CD8-positive, alpha-beta memory T cell (primary cell): ENCODE data around the gene PIWIL4. TPM values are rescaled to one million over a fixed set of nuclear protein-coding genes. Genes with fewer than 3 reads are reported as not detected.

Experiments used
- CTCF ChIA-PET: fragments of 350-600 bp; sonication (Branson Sonifier 250); formaldehyde crosslinking; loops from one replicate; lab custom pipeline; 2021; ENCODE audit warnings: antibody characterized with exemption; lab: Charles Lee
- POLR2A ChIA-PET: fragments of 350-600 bp; sonication (Branson Sonifier 250); formaldehyde crosslinking; loops from one replicate; lab custom pipeline; 2021; ENCODE audit warnings: antibody characterized with exemption; lab: Charles Lee
- DNase-seq, 5 donors: peaks; one replicate each; pipeline versions ENCODE4 v3.0.0 to v3.0.0-alpha.2; 2020 to 2022; ENCODE audit warnings: mixed read lengths in 1 of 5
- H3K27ac ChIP-seq: one replicate; pipeline ENCODE4 v1.7.0; 2013; ENCODE audit warnings: low read depth, mild to moderate bottlenecking, low read length, moderate library complexity
- H3K27me3 ChIP-seq: 2 replicates; pipeline ENCODE4 v1.7.0; 2013; ENCODE audit warnings: low read length, mild to moderate bottlenecking; ENCODE audit not compliant: insufficient read depth, poor library complexity, severe bottlenecking
- H3K36me3 ChIP-seq: 2 replicates; pipeline ENCODE4 v1.7.0; 2013; ENCODE audit warnings: mild to moderate bottlenecking, low read length, moderate library complexity; ENCODE audit not compliant: insufficient read depth
- H3K4me1 ChIP-seq: 2 replicates; pipeline ENCODE4 v1.7.0; 2013; ENCODE audit warnings: mild to moderate bottlenecking, low read length, moderate library complexity; ENCODE audit not compliant: insufficient read depth
- H3K4me3 ChIP-seq: 2 replicates; pipeline ENCODE4 v1.7.0; 2013; ENCODE audit warnings: mild to moderate bottlenecking, low read length
- H3K9me3 ChIP-seq: 2 replicates; pipeline ENCODE4 v1.7.0; 2013; ENCODE audit warnings: mild to moderate bottlenecking, low read length
- H3K27ac Mint-ChIP-seq, 8 donors: one replicate each; pipeline ENCODE4 v1.8.0; 2020 to 2021; ENCODE audit warnings: mixed read lengths in 8 of 8, mild to moderate bottlenecking in 6 of 8, inconsistent platforms in 3 of 8, moderate library complexity in 3 of 8
- H3K27me3 Mint-ChIP-seq, 2 donors: one replicate each; pipeline ENCODE4 v1.8.0; 2020 to 2021; ENCODE audit warnings: mixed read lengths in 2 of 2, mild to moderate bottlenecking in 1 of 2, moderate library complexity in 1 of 2
- H3K36me3 Mint-ChIP-seq, 3 donors: one replicate each; pipeline ENCODE4 v1.8.0; 2020 to 2021; ENCODE audit warnings: mixed read lengths in 3 of 3, inconsistent platforms in 1 of 3, mild to moderate bottlenecking in 1 of 3
- H3K4me1 Mint-ChIP-seq, 3 donors: one replicate each; pipeline ENCODE4 v1.8.0; 2020 to 2021; ENCODE audit warnings: mixed read lengths in 3 of 3, inconsistent platforms in 1 of 3, mild to moderate bottlenecking in 1 of 3
- H3K4me3 Mint-ChIP-seq, 7 donors: one replicate each; pipeline ENCODE4 v1.8.0; 2020 to 2021; ENCODE audit warnings: mixed read lengths in 7 of 7, mild to moderate bottlenecking in 6 of 7, moderate library complexity in 4 of 7, inconsistent platforms in 2 of 7
- H3K9me3 Mint-ChIP-seq, 5 donors: one replicate each; pipeline ENCODE4 v1.8.0; 2020 to 2022; ENCODE audit warnings: mixed read lengths in 5 of 5, mild to moderate bottlenecking in 3 of 5, moderate library complexity in 2 of 5, inconsistent platforms in 1 of 5
- polyA plus RNA-seq: library from polyadenylated mRNA; unstranded; fragments of 300-500 nt; fragmentation: Illumina TruSeq; gene quantifications from one replicate; pipeline ENCODE4 v1.2.3, GENCODE V29; 2021
- total RNA-seq, 2 experiments: library from RNA; stranded (reverse); gene quantifications; one replicate each; pipeline ENCODE4 v1.2.3, GENCODE V29; 2021

The PIWIL4 gene
- total and polyA plus RNA-seq, 3 experiments from 2014 or later: 0.36 to 0.61 (median 0.58) TPM

DNA sequence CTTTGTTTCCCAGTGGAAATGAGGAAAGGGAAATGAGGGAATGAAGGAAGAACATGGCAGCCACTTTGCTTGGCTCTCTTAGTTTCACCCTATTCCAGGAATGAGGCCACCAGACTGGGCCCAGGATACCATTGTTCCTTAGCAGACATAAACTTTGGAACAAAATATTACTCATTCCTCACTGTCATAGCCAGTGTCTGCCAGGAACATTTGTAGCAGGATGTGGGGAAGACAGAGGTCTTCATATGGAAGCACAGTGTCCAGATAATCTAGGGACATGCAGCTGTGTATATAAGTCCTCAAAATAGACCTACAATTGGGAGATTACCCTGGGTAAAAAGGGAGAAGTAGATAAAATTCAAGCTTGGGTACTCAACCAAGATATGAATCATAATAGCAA, 38.6 kb upstream of the PIWIL4 start:
- H3K27ac Mint-ChIP-seq: no peak overlapping the region
- no peaks in the 10 kb centered on the region for H3K4me1 ChIP-seq
- no peaks in the 10 kb centered on the region for H3K9me3 ChIP-seq
- no peaks in the 10 kb centered on the region for H3K36me3 ChIP-seq
- H3K27me3 Mint-ChIP-seq: peaks cover 8 to 67% of the 10 kb centered on the region in 2 donors
- H3K4me3 Mint-ChIP-seq: no peak overlapping the region
- H3K4me1 Mint-ChIP-seq: no peaks in the 10 kb centered on the region
- no peak overlapping the region for H3K4me3 ChIP-seq
- no peaks in the 10 kb centered on the region for H3K27me3 ChIP-seq
- no peaks in the 10 kb centered on the region for H3K9me3 Mint-ChIP-seq
- ChIA-PET CTCF (interaction anchor here (1.8 kb wide), 1 partner anchor 27 kb away, joined by 4 read pairs; no protein-coding TSS in a partner anchor), POLR2A (no interaction called here)
- DNase-seq: no peak
- no peak overlapping the region for H3K27ac ChIP-seq
- no peaks in the 10 kb centered on the region for H3K36me3 Mint-ChIP-seq

DNA sequence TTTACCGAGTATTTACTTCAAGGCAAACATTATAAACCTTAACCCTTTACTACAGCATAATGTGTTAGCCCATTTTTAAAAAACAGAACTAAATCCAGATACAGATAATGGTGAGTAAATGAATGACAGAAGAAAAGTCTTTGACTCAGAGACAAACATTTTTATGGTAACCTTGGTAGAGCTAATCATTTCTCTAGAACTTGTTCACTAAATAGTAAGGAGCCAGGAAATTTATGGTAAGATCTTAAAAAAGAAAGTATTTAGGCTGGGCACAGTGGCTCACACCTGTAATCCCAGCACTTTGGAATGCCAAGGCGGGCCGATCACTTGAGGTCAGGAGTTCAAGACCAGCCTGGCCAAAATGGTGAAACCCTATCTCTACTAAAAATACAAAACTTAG, 35.0 kb upstream of the PIWIL4 start:
- DNase-seq: no peak
- H3K27me3 Mint-ChIP-seq: peaks cover 7 to 73% of the 10 kb centered on the region in 2 donors
- H3K27ac Mint-ChIP-seq: no peak overlapping the region
- Histone ChIP-seq H3K9me3 (no peaks in the 10 kb centered on the region), H3K4me3 (no peak overlapping the region), H3K36me3 (no peaks in the 10 kb centered on the region), H3K27me3 (no peaks in the 10 kb centered on the region), H3K4me1 (no peaks in the 10 kb centered on the region), H3K27ac (no peak overlapping the region)
- no peaks in the 10 kb centered on the region for H3K9me3 Mint-ChIP-seq
- H3K4me3 Mint-ChIP-seq: no peak overlapping the region
- CTCF ChIA-PET: no interaction called here
- POLR2A ChIA-PET: no interaction called here
- H3K4me1 Mint-ChIP-seq: no peaks in the 10 kb centered on the region
- no peaks in the 10 kb centered on the region for H3K36me3 Mint-ChIP-seq

DNA sequence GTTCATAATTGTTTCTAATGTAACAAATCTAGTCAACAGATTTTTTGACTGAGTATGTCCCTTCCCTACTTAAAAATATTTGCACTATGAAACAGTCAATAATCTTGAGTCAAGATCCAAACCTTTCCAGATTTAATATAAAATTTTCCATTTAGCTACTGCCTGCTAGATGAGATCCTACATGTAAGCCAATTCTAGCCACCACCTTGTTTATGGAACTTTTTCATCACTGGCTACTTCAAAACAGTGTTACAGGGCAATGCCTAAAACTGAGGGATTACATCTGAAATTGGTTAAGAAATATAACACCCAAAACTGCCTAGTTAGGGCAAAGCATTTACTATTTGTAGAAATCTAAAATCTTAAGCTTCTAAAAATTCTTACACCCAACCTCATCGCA, 34.0 kb upstream of the PIWIL4 start:
- Mint-ChIP-seq H3K36me3 (no peaks in the 10 kb centered on the region), H3K4me1 (no peaks in the 10 kb centered on the region), H3K27me3 (peaks cover 7 to 70% of the 10 kb centered on the region in 2 donors), H3K27ac (no peak overlapping the region), H3K9me3 (no peaks in the 10 kb centered on the region), H3K4me3 (no peak overlapping the region)
- H3K4me1 ChIP-seq: no peaks in the 10 kb centered on the region
- ChIA-PET POLR2A (interaction anchor here (0.7 kb wide), 1 partner anchor 9 kb away, joined by 3 read pairs; no protein-coding TSS in a partner anchor), CTCF (no interaction called here)
- H3K36me3 ChIP-seq: no peaks in the 10 kb centered on the region
- H3K4me3 ChIP-seq: no peak overlapping the region
- no peak for DNase-seq
- H3K27ac ChIP-seq: no peak overlapping the region
- H3K27me3 ChIP-seq: no peaks in the 10 kb centered on the region
- H3K9me3 ChIP-seq: no peaks in the 10 kb centered on the region

DNA sequence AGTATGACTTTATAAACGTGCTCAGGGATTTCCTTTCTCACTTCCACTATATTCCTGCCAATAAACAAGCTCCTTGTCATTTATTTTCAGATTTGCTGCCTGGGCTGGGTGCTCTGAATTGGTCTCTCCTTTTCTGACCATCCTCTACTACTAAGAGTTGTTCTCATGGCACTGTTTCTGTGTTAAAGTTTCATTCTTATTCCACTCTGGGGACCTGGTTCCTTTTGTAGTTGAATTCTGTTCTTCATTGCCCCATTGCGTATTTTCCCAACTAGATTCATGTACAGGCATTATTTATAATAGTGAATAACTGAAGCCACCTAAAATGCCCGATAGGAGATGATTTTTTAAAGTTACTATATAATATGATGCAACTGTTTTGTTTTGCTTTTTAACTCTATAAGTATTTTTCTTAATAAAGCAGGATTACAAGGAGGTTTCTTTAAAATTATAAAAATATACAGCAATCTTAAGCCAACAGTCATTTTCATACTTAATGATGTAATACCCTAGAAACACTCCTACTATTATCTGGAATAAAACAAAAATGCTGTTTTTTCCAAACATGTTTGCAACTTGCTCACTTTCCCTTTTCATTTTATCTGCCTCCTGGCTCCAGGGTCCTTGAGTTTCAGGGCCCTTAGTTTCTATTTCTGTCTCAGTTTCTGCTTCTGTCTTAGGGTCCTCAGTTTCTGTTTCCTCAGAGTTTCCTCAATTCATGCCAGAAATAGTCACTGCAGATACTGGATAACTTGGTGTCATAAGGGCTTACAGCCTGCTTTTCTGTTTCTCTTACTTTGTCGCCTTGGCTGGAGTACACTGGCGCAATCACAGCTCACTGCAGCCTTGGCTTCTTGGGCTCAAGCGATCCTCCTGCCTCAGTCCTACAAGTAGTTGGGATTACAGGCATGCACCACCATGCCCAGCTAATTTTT, 33.2 kb upstream of the PIWIL4 start:
- Mint-ChIP-seq H3K4me1 (no peaks in the 10 kb centered on the region), H3K9me3 (no peaks in the 10 kb centered on the region), H3K36me3 (no peaks in the 10 kb centered on the region), H3K27me3 (peaks cover 7 to 65% of the 10 kb centered on the region in 2 donors), H3K4me3 (no peak overlapping the region), H3K27ac (peak overlapping the region in 1 of 8 donors; percentile 25)
- ChIA-PET CTCF (no interaction called here), POLR2A (interaction anchor here (0.7 kb wide), 1 partner anchor 8 kb away, joined by 3 read pairs; no protein-coding TSS in a partner anchor)
- no peak for DNase-seq
- Histone ChIP-seq H3K36me3 (no peaks in the 10 kb centered on the region), H3K9me3 (no peaks in the 10 kb centered on the region), H3K4me1 (no peaks in the 10 kb centered on the region), H3K4me3 (no peak overlapping the region), H3K27me3 (no peaks in the 10 kb centered on the region), H3K27ac (no peak overlapping the region)

DNA sequence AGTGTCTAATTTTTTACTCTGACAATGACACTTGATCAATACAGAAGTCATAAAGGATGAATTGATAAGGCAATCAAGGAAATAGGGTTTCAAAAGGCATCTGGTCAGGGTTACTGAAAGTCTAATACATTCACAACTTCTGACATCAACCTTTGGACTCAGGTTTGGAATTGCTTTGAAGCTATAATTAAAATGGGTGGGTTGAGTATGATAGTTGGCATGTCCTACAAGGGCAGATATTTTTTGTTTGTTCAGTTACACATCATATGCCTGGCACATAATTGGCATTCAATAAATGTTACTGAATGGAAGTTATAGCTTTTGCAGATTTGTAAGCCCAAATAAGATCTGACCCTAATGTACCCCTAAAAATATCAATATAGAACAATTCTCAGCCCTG, 30.8 kb upstream of the PIWIL4 start:
- Histone ChIP-seq H3K9me3 (no peaks in the 10 kb centered on the region), H3K27ac (no peak overlapping the region), H3K4me3 (no peak overlapping the region), H3K4me1 (no peaks in the 10 kb centered on the region), H3K36me3 (no peaks in the 10 kb centered on the region), H3K27me3 (no peaks in the 10 kb centered on the region)
- no peak for DNase-seq
- Mint-ChIP-seq H3K4me1 (no peaks in the 10 kb centered on the region), H3K27me3 (peaks cover 7 to 55% of the 10 kb centered on the region in 2 donors), H3K9me3 (no peaks in the 10 kb centered on the region), H3K4me3 (no peak overlapping the region), H3K36me3 (no peaks in the 10 kb centered on the region), H3K27ac (no peak overlapping the region)
- ChIA-PET CTCF (no interaction called here), POLR2A (no interaction called here)

DNA sequence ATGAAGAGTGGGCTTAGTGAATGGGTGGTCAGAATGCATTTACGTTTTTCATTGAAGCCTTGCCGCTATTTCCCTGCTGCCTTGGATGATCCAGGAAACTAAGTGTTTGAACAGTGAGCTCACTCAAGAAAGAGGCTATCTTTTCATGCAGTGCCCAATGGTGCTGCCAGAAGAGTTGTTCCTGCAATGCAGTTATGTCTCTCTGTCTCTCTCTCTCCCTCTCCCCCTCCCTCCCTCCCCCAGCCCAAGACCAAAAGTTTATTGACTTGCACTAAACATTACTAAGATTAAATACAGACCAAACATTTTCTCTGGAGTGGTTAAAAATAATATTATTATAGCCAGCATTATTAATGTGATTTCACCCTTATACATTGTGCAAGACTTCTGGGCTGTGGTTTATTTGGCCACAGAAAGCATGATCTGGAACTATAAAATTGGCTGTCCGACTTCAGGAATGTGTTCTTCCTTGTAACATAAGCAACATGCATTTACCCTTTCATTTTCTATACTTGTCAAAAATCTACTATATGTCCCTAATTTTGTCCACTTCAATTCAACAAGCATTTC, 30.1 kb upstream of the PIWIL4 start:
- peaks cover 7 to 50% of the 10 kb centered on the region in 2 donors for H3K27me3 Mint-ChIP-seq
- H3K4me3 Mint-ChIP-seq: no peak overlapping the region
- H3K4me3 ChIP-seq: no peak overlapping the region
- no peaks in the 10 kb centered on the region for H3K27me3 ChIP-seq
- H3K4me1 ChIP-seq: no peaks in the 10 kb centered on the region
- no peak for DNase-seq
- no peaks in the 10 kb centered on the region for H3K36me3 ChIP-seq
- CTCF ChIA-PET: no interaction called here
- no peaks in the 10 kb centered on the region for H3K36me3 Mint-ChIP-seq
- no peak overlapping the region for H3K27ac Mint-ChIP-seq
- H3K9me3 Mint-ChIP-seq: no peaks in the 10 kb centered on the region
- H3K4me1 Mint-ChIP-seq: no peaks in the 10 kb centered on the region
- H3K9me3 ChIP-seq: no peaks in the 10 kb centered on the region
- POLR2A ChIA-PET: no interaction called here
- H3K27ac ChIP-seq: no peak overlapping the region

DNA sequence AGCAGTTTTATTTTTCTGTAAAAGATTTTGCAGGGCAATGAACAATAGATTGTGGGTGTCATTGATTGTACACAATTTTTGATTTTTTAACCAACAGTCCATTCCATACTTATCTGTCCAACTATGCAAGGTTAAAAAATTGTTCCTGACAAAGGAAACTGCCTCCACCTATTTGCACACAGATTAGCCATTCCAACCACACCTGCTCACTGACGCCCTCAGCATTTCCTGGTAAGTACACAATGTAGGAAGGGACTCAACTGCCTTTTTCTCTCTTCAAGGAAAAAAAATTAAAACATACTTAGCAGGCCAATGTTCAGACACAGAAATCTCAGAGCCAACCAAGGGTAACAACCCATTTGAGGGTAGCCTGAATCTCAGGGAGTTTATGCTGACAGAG, 27.7 kb upstream of the PIWIL4 start:
- H3K4me1 Mint-ChIP-seq: peaks cover 9 to 12% (median 11%) of the 10 kb centered on the region in 3 donors
- no peak overlapping the region for H3K27ac Mint-ChIP-seq
- no peak overlapping the region for H3K4me3 Mint-ChIP-seq
- DNase-seq: no peak
- ChIA-PET POLR2A (no interaction called here), CTCF (no interaction called here)
- H3K27ac ChIP-seq: no peak overlapping the region
- no peaks in the 10 kb centered on the region for H3K36me3 ChIP-seq
- H3K4me3 ChIP-seq: no peak overlapping the region
- peaks cover 11 to 37% of the 10 kb centered on the region in 2 donors for H3K27me3 Mint-ChIP-seq
- no peaks in the 10 kb centered on the region for H3K9me3 Mint-ChIP-seq
- peaks cover 6% of the 10 kb centered on the region for H3K4me1 ChIP-seq
- no peaks in the 10 kb centered on the region for H3K27me3 ChIP-seq
- H3K9me3 ChIP-seq: no peaks in the 10 kb centered on the region
- H3K36me3 Mint-ChIP-seq: peaks cover 0 to 4% (median 0%) of the 10 kb centered on the region in 3 donors
